Measurements from ENCODE around the gene AGMO. TPM values are rescaled to one million over a fixed set of nuclear protein-coding genes. Genes with fewer than 3 reads are reported as not detected.

AGMO gene
- total RNA-seq, 1 experiment from 2014 or later: not detected

- Histone ChIP-seq H3K4me1 (ENCODE audit: control insufficient read depth in 1 of 2, insufficient read depth in 2 of 2, low read length in 2 of 2) (no peaks in the 10 kb centered on the region), H4K20me1 (ENCODE audit: insufficient read depth) (no peaks in the 10 kb centered on the region), H3K79me2 (ENCODE audit: insufficient read depth, low read length) (no peaks in the 10 kb centered on the region), H3K4me3 (replicated peaks in 1 of 2; ENCODE audit: low read depth in 1 of 2, low read length in 2 of 2) (no peak overlapping the region), H2AFZ (ENCODE audit: low read depth, low read length, poor library complexity, severe bottlenecking) (no peak overlapping the region), H3K36me3 (ENCODE audit: control insufficient read depth in 1 of 2, insufficient read depth in 2 of 2, low read length in 2 of 2) (no peaks in the 10 kb centered on the region), H3K4me2 (ENCODE audit: low read length) (no peak overlapping the region), H3K9me3 (ENCODE audit: control insufficient read depth in 1 of 2, insufficient read depth in 1 of 2, low read depth in 1 of 2, low read length in 2 of 2) (no peaks in the 10 kb centered on the region), H3K9ac (ENCODE audit: low read length) (no peak overlapping the region), H3K9me2 (ENCODE audit: insufficient read depth) (no peaks in the 10 kb centered on the region), H3K27me3 (ENCODE audit: insufficient read depth, low read length) (no peaks in the 10 kb centered on the region), H3K27ac (ENCODE audit: low read depth, low read length) (no peak overlapping the region)
- intact Hi-C loops (cut with micrococcal nuclease): no loop called here
- ATAC-seq (no peak), DNase-seq (ENCODE audit: low read depth, low spot score) (no peak)
- TF ChIP-seq EZH2 (IDR thresholded peaks at IDR 0.05) (no peak), RAD21 (IDR thresholded peaks at IDR 0.05; ENCODE audit: low read depth) (no peak), TCF7L2 (IDR thresholded peaks at IDR 0.05; ENCODE audit: borderline replicate concordance, extremely low read depth, insufficient read depth, insufficient read length) (no peak), ELF1 (IDR thresholded peaks at IDR 0.05; ENCODE audit: borderline replicate concordance, low read depth) (no peak), REST (IDR thresholded peaks at IDR 0.05; ENCODE audit: low read depth) (no peak)
- ChIA-PET CTCF (no interaction called here), RAD21 (ENCODE audit: low non-redundant PET in 1 of 2, low total read pairs in 2 of 2, uncharacterized antibody in 2 of 2, unreplicated experiment in 2 of 2) (no interaction called here), POLR2A (no interaction called here)
- no TSS peak for BruUV-seq (replicated peaks)
These were observed 34.2 kb downstream of the AGMO start for GRCh38 chr7:15527648-15528047.

GRCh38 chr7:15525652-15526263 is 36.1 kb downstream of the AGMO start:
- H3K9me3 ChIP-seq (ENCODE audit: control insufficient read depth in 1 of 2, insufficient read depth in 1 of 2, low read depth in 1 of 2, low read length in 2 of 2): no peaks in the 10 kb centered on the region
- POLR2A ChIA-PET: no interaction called here
- ATAC-seq (no peak), DNase-seq (ENCODE audit: low read depth, low spot score) (no peak)
- H3K36me3 ChIP-seq (ENCODE audit: control insufficient read depth in 1 of 2, insufficient read depth in 2 of 2, low read length in 2 of 2): no peaks in the 10 kb centered on the region
- no peak overlapping the region for H3K4me3 ChIP-seq (replicated peaks in 1 of 2; ENCODE audit: low read depth in 1 of 2, low read length in 2 of 2)
- no peaks in the 10 kb centered on the region for H3K27me3 ChIP-seq (ENCODE audit: insufficient read depth, low read length)
- BruUV-seq (replicated peaks): no TSS peak
- no peaks in the 10 kb centered on the region for H3K79me2 ChIP-seq (ENCODE audit: insufficient read depth, low read length)
- RAD21 ChIA-PET (ENCODE audit: low non-redundant PET in 1 of 2, low total read pairs in 2 of 2, uncharacterized antibody in 2 of 2, unreplicated experiment in 2 of 2): no interaction called here
- no peak overlapping the region for H3K27ac ChIP-seq (ENCODE audit: low read depth, low read length)
- no peaks in the 10 kb centered on the region; the same call in 1 of the 2 replicates for H4K20me1 ChIP-seq (ENCODE audit: insufficient read depth)
- no peak for TF ChIP-seq REST (IDR thresholded peaks at IDR 0.05; ENCODE audit: low read depth)
- intact Hi-C loops (cut with micrococcal nuclease): no loop called here
- H2AFZ ChIP-seq (ENCODE audit: low read depth, low read length, poor library complexity, severe bottlenecking): no peak overlapping the region
- H3K4me1 ChIP-seq (ENCODE audit: control insufficient read depth in 1 of 2, insufficient read depth in 2 of 2, low read length in 2 of 2): no peaks in the 10 kb centered on the region
- H3K9ac ChIP-seq (ENCODE audit: low read length): no peak overlapping the region
- H3K4me2 ChIP-seq (ENCODE audit: low read length): no peak overlapping the region
- no peaks in the 10 kb centered on the region for H3K9me2 ChIP-seq (ENCODE audit: insufficient read depth)
- CTCF ChIA-PET: no interaction called here
